HK-2 (cell line): ENCODE data around the gene LGR6.
"Not testable (repeated sequence)": the region's sequence is repeated elsewhere in the genome, so short reads cannot be mapped to it uniquely, and the experiment has no call there.

ENCODE experiments used
- DNase-seq: peaks from one replicate; pipeline ENCODE4 v3.0.0-alpha.2; 2018; ENCODE audit not compliant: unreplicated experiment

The LGR6 gene

GRCh38 chr1:202333861-202334260, 140.3 kb downstream of the LGR6 start:
- no peak for DNase-seq

GRCh38 chr1:202343652-202344349, 150.2 kb downstream of the LGR6 start:
- DNase-seq = no peak

DNA sequence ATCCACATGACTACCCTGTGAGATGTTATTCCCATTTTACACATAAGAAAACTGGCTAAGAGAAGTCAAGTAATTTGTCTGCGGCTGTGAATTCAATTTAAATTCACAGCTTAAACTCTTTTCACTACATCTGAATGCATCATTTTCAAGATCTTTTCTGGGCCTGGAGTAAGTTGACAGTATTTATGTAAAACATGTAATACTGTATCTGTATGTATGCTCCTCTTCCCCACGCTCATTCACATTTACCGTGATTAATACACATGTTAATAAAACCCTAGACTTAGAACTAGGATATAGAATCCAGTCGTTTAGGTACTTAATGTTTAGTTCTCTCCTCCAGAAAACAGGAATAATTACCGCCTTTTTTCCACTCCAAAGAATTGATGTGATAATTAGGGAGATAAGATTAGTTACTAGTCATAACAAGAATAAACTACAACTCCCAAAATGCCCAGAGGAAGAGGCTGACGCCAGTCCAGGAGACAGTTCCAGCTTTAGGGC, 154.5 kb downstream of the LGR6 start:
- DNase-seq = no peak

DNA sequence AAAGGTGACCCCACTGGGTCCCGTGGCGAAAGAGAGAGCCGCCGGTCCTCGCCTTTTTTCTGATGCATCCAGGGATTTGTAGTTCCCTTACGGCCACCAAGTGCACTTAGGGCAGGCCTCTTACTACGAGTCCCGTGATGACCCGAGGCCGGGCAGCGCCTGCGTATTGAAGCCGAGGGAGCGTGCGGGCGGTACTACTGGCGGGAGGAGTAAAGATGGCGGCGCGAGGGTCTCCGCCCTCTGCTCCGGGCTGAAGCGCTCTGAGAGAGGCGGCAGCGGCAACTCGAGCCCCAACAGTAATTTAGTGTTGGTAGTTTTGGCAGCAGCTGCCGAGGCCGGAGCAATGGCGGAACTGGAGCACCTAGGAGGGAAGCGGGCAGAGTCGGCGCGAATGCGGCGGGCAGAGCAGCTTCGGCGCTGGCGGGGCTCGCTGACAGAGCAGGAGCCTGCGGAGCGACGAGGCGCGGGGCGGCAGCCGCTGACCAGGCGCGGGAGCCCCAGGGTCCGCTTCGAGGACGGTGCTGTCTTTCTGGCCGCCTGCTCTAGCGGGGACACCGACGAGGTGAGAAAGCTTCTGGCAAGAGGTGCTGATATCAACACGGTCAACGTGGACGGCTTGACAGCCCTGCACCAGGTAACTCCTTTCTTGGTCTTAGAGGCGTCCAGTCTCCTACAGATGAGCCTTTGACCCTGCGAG, 155.1 kb downstream of the LGR6 start, which contains the start of gene PPP1R12B:
Gene PPP1R12B, plus strand, starts transcription at position 191 of the 697 bp plus-strand sequence. Its CDS starts 153 bp downstream, at position 344.
- peak; percentile 99 for DNase-seq

- no peak for DNase-seq
Observed at GRCh38 chr1:202349206-202349928, 155.8 kb downstream of the LGR6 start.

DNA sequence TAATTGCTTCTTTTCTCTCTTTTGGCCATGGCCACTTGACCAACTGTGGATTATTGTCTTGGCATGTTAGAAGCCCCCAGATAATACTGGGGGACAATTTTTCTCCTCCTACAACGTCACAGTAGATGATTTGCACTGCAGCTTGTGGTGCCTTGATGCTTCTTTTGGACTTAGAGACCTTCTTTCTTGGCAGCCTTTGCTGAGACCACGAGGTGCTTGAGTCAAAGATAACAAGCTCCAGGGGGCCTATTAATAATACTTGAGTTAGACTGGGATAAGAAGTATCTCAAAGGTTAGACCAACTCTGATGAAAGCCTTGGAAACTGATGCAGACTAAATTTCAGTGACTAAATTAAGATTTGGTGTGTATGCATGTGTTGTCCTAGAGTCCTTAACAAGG, 158.1 kb downstream of the LGR6 start:
- no peak for DNase-seq

- not testable (repeated sequence) for DNase-seq
Observed at GRCh38 chr1:202352583-202353197, 159.1 kb downstream of the LGR6 start.

- no peak for DNase-seq
Observed at GRCh38 chr1:202355944-202356553, 162.4 kb downstream of the LGR6 start.

GRCh38 chr1:202357506-202357905, 163.9 kb downstream of the LGR6 start:
- no peak for DNase-seq

- no peak for DNase-seq
Observed at GRCh38 chr1:202361224-202361623, 167.6 kb downstream of the LGR6 start.

GRCh38 chr1:202361701-202362100, 168.1 kb downstream of the LGR6 start:
- no peak for DNase-seq

DNA sequence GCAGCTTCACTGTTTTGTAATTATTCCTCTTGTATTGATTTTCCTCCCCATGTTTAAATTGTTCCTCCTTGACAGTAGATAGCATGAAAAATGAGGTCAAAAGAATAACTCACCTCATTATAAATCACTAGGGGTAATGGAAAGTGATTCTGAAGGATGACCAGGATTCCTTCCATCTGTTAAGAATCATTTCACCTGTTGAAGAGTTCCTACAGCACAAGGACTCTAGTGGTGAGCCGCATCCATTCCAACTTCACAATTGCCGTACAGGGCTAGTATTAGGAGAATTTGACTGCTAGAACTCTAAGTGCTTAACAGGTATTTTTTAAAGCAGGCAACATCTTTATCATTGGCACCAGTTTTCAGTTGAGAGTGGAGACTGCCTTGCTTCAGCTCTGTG, 168.6 kb downstream of the LGR6 start:
- DNase-seq = no peak

GRCh38 chr1:202365092-202365815, 171.7 kb downstream of the LGR6 start:
- no peak for DNase-seq

DNA sequence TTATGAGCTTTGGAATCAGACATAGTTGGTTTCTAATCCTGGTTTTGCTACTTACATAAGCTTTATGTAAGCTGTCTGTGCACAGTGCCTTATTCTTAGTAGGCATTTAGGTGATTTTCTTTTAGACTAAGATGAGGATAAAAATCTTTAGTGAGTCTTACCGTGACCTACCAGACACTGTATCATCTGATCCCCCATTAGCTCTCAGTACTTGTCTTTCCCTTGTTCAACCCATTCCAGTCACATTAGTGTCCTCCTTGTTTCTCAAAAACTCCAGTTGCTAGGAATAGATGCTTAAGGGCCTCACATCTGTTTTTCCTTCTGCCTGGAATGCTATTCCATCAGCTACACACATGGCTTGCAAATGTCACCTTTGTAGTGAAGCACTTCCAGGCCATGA, 173.7 kb downstream of the LGR6 start:
- no peak for DNase-seq
